Smooth muscle cell (in vitro differentiated cells): ENCODE results near the gene SIGLEC10. TPM values are rescaled to one million over a fixed set of nuclear protein-coding genes. Genes with fewer than 3 reads are reported as not detected.

Source experiments
- DNase-seq: peaks from one replicate; lab custom pipeline; 2025; ENCODE audit not compliant: unreplicated experiment; lab: John Stamatoyannopoulos, UW
- H2AFZ ChIP-seq: fragments of 200-600 bp; sonication (generic); 2 replicates; pipeline ENCODE4 v1.6.0; 2016; ENCODE audit warnings: antibody characterized with exemption, low read depth, mild to moderate bottlenecking
- H3F3A ChIP-seq: fragments of 200-600 bp; sonication (generic); 2 replicates; pipeline ENCODE4 v1.6.0; 2017; ENCODE audit warnings: antibody characterized with exemption, low read depth
- H3K27ac ChIP-seq: fragments of 200-600 bp; sonication (generic); 2 replicates; pipeline ENCODE4 v1.5.1; 2016; ENCODE audit warnings: low read depth, mild to moderate bottlenecking
- H3K27me3 ChIP-seq: fragments of 200-600 bp; sonication (generic); 2 replicates; pipeline ENCODE4 v1.6.1; 2016; ENCODE audit warnings: low read depth, mild to moderate bottlenecking
- H3K36me3 ChIP-seq: fragments of 200-600 bp; sonication (generic); 2 replicates; pipeline ENCODE4 v1.5.1; 2016; ENCODE audit warnings: low read depth
- H3K4me1 ChIP-seq: fragments of 200-600 bp; sonication (generic); 2 replicates; pipeline ENCODE4 v1.5.1; 2016; ENCODE audit warnings: low read depth
- H3K4me2 ChIP-seq: fragments of 200-600 bp; sonication (generic); 2 replicates; pipeline ENCODE4 v1.6.0; 2016; ENCODE audit warnings: mild to moderate bottlenecking
- H3K4me3 ChIP-seq: fragments of 200-600 bp; sonication (generic); 2 replicates; pipeline ENCODE4 v1.5.1; 2016; ENCODE audit warnings: mild to moderate bottlenecking
- H3K79me2 ChIP-seq: fragments of 200-600 bp; sonication (generic); 2 replicates; pipeline ENCODE4 v1.6.0; 2016; ENCODE audit warnings: low read depth, mild to moderate bottlenecking
- H3K9ac ChIP-seq: fragments of 200-600 bp; sonication (generic); 2 replicates; pipeline ENCODE4 v1.6.0; 2016; ENCODE audit warnings: low read depth
- H3K9me3 ChIP-seq: fragments of 200-600 bp; sonication (generic); replicated peaks from 2 replicates; pipeline ENCODE4 v1.5.1; 2016; ENCODE audit warnings: low read depth
- H4K20me1 ChIP-seq: fragments of 200-600 bp; sonication (generic); 2 replicates; pipeline ENCODE4 v1.6.0; 2016; ENCODE audit warnings: low read depth
- whole genome bisulfite sequencing: methylation state at CpG from one replicate; pipeline ENCODE4 v1.1.7; 2016; ENCODE audit warnings: low lambda C conversion rate; 5-methylcytosine and 5-hydroxymethylcytosine counted together
- polyA plus RNA-seq: library from polyadenylated mRNA; unstranded; fragments of >200 nt; fragmentation: Nextera tagmentation; extraction: Ambion mirVana; gene quantifications from 2 replicates; pipeline ENCODE4 v1.2.1, GENCODE V29; 2016
- total RNA-seq: library from RNA; depleted of rRNA; stranded (reverse); fragments of >200 nt; gene quantifications from 2 replicates; pipeline ENCODE4 v1.2.3, GENCODE V29; 2014
- TF ChIP-seq, protein P1 (sequence below): fragments of 200-600 bp; sonication (generic); IDR thresholded peaks from 2 replicates; pipeline ENCODE4 v1.5.1; 2017; ENCODE audit warnings: borderline replicate concordance, mild to moderate bottlenecking, antibody characterized with exemption; ENCODE audit not compliant: insufficient read depth, poor library complexity, severe bottlenecking

The SIGLEC10 gene
- total and polyA plus RNA-seq, 2 experiments from 2014 or later, result not detected

- WGBS, result 57% methylated on average over 21 of the region's 23 CpGs
- peak within 1 kb of the TSS; percentile 91 for H2AFZ ChIP-seq
- no peaks in the 10 kb centered on the region for H4K20me1 ChIP-seq
- peak within 1 kb of the TSS; percentile 91 for H3K4me2 ChIP-seq
- H3K9me3 ChIP-seq, result no peaks in the 10 kb centered on the region
- H3K79me2 ChIP-seq, result no peaks in the 10 kb centered on the region
- peak within 1 kb of the TSS; percentile 71 for H3K9ac ChIP-seq
- DNase-seq, result no peak
- no peaks in the 10 kb centered on the region for H3K36me3 ChIP-seq
- TF ChIP-seq, protein P1, sequence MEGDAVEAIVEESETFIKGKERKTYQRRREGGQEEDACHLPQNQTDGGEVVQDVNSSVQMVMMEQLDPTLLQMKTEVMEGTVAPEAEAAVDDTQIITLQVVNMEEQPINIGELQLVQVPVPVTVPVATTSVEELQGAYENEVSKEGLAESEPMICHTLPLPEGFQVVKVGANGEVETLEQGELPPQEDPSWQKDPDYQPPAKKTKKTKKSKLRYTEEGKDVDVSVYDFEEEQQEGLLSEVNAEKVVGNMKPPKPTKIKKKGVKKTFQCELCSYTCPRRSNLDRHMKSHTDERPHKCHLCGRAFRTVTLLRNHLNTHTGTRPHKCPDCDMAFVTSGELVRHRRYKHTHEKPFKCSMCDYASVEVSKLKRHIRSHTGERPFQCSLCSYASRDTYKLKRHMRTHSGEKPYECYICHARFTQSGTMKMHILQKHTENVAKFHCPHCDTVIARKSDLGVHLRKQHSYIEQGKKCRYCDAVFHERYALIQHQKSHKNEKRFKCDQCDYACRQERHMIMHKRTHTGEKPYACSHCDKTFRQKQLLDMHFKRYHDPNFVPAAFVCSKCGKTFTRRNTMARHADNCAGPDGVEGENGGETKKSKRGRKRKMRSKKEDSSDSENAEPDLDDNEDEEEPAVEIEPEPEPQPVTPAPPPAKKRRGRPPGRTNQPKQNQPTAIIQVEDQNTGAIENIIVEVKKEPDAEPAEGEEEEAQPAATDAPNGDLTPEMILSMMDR, result no peak
- H3K4me3 ChIP-seq, result peak within 1 kb of the TSS; percentile 93
- no peaks in the 10 kb centered on the region for H3F3A ChIP-seq
- no peaks in the 10 kb centered on the region for H3K27me3 ChIP-seq
- peak within 1 kb of the TSS; percentile 47 for H3K27ac ChIP-seq
- peaks cover 22% of the 10 kb centered on the region for H3K4me1 ChIP-seq
These were observed 48.8 kb downstream of the SIGLEC10 start, which contains the start of gene CLDND2 for GRCh38 chr19:51368366-51369282. CLDND2 (minus strand) TSS chr19:51369003; CDS start chr19:51368577, 426 bp downstream.

DNA sequence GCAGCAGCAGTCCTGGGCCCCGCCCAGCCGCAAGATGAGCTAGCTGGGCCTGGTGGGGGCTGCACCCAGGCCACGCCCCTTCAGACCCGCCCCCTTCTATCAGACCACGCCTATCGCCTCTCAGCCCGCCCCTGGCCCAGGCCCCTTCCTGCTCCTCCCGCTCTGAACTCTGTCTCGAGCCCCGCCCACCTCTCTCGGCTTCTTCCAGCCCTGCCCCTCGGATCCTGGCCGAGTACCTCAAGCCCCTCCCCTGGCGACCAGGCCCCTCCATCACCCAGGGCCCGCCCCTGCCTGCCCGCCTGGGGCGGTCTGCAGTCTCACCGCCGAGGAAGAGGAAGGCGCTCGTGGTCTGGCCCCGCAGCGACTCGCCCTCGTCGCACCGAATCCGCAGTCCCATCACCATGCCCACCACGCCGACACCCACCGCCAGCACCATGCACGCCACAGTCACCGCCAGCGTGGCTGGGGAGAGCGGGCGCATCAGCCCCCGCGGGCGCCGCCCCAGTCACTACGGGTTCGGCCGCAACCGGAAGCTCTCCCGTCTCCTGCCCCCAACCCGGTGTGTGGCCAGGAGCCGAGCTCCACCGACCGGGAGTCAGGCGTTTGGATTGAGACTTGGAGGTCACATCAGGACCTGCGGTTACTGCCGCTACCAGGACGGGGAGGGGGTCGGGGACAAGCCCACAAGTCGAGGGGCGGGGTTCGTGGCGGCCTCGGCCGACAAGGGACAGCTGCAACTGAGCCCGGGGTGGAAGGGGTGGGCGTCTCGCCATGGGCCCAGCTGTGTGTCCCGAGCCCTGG, 49.7 kb downstream of the SIGLEC10 start:
- Histone ChIP-seq H3K36me3 (no peaks in the 10 kb centered on the region), H3K27ac (peak overlapping the region; percentile 88), H3K4me2 (peak overlapping the region; percentile 100), H4K20me1 (no peaks in the 10 kb centered on the region), H2AFZ (peak overlapping the region; percentile 91), H3K79me2 (no peaks in the 10 kb centered on the region), H3K27me3 (no peaks in the 10 kb centered on the region), H3K4me3 (peak overlapping the region; percentile 93), H3K9ac (peak overlapping the region; percentile 71), H3K9me3 (no peaks in the 10 kb centered on the region), H3F3A (no peaks in the 10 kb centered on the region), H3K4me1 (peaks cover 22% of the 10 kb centered on the region)
- peak; percentile 97 for DNase-seq
- WGBS, result 2% methylated on average over 40 of the region's 64 CpGs
- TF ChIP-seq, protein P1, result no peak

GRCh38 chr19:51367255-51367564, 50.2 kb downstream of the SIGLEC10 start:
- Histone ChIP-seq H3F3A (no peaks in the 10 kb centered on the region), H3K4me2 (peak overlapping the region; percentile 100), H4K20me1 (no peaks in the 10 kb centered on the region), H3K27me3 (no peaks in the 10 kb centered on the region), H3K9me3 (no peaks in the 10 kb centered on the region), H3K9ac (peak overlapping the region; percentile 84), H3K79me2 (no peaks in the 10 kb centered on the region), H3K36me3 (no peaks in the 10 kb centered on the region), H3K4me1 (peaks cover 22% of the 10 kb centered on the region), H2AFZ (peak overlapping the region; percentile 63), H3K4me3 (peak overlapping the region; percentile 93), H3K27ac (peak overlapping the region; percentile 88)
- under 1% methylated on average over 15 of the region's 15 CpGs for WGBS
- peak; percentile 76 for DNase-seq
- TF ChIP-seq, protein P1, result no peak
